GM18519 (cell line): ENCODE data around the gene COL6A1.

Experiments
- ATAC-seq: cut with Tn5 transposase; IDR thresholded peaks from one replicate; pipeline ENCODE4 v1.9.1; 2021; ENCODE audit warnings: mild to moderate bottlenecking, moderate library complexity; ENCODE audit not compliant: unreplicated experiment, low FRiP score

COL6A1 gene

GRCh38 chr21:46021978-46022544, 40.5 kb downstream of the COL6A1 start:
- ATAC-seq = no peak

- ATAC-seq = no peak
These were observed 41.3 kb downstream of the COL6A1 start for GRCh38 chr21:46022551-46023525.

GRCh38 chr21:46023555-46023954, 42.0 kb downstream of the COL6A1 start:
- no peak for ATAC-seq

- ATAC-seq = no peak
These were observed 42.6 kb downstream of the COL6A1 start for GRCh38 chr21:46024141-46024540.

- ATAC-seq = no peak
These were observed 43.7 kb downstream of the COL6A1 start for GRCh38 chr21:46025113-46025770.

- no peak for ATAC-seq
These were observed 46.4 kb downstream of the COL6A1 start for GRCh38 chr21:46027851-46028493.

- no peak for ATAC-seq
These were observed 47.1 kb downstream of the COL6A1 start for GRCh38 chr21:46028573-46029091.

- no peak for ATAC-seq
These were observed 47.8 kb downstream of the COL6A1 start for GRCh38 chr21:46029186-46029924.

GRCh38 chr21:46031484-46031883, 49.9 kb downstream of the COL6A1 start:
- ATAC-seq = no peak

- no peak for ATAC-seq
These were observed 50.5 kb downstream of the COL6A1 start for GRCh38 chr21:46032100-46032499.

GRCh38 chr21:46033410-46034400, 52.1 kb downstream of the COL6A1 start:
- no peak for ATAC-seq

GRCh38 chr21:46035809-46036695, 54.5 kb downstream of the COL6A1 start:
- ATAC-seq = no peak

- ATAC-seq = no peak
These were observed 55.2 kb downstream of the COL6A1 start for GRCh38 chr21:46036696-46037330.

GRCh38 chr21:46037331-46038325, 56.1 kb downstream of the COL6A1 start:
- no peak for ATAC-seq

- no peak for ATAC-seq
These were observed 56.8 kb downstream of the COL6A1 start for GRCh38 chr21:46038341-46038829.

- ATAC-seq = no peak
These were observed 57.4 kb downstream of the COL6A1 start for GRCh38 chr21:46038871-46039397.
